G401 (cell line): Measurements from ENCODE around the gene IGSF9B. TPM values are rescaled to one million over a fixed set of nuclear protein-coding genes. Genes with fewer than 3 reads are reported as not detected.

ENCODE experiments used
- DNase-seq: peaks from one replicate; pipeline ENCODE4 v3.0.0-alpha.2; 2015; ENCODE audit warnings: low spot score
- in situ Hi-C: cut with HindIII; loops from 2 replicates; pipeline ENCODE4 v1.10.0; 2016; ENCODE audit warnings: low sequenced_read_pairs, mixed read lengths
- total RNA-seq: library from RNA; depleted of rRNA; stranded (reverse); fragments of >200 nt; shearing (Covaris generic); gene quantifications from 2 replicates; pipeline ENCODE4 v1.2.3, GENCODE V29; 2014

The IGSF9B gene
- total RNA-seq, 1 experiment from 2014 or later = 0.51 TPM

GRCh38 chr11:133985981-133986944 is 29.5 kb upstream of the IGSF9B start:
- no peak for DNase-seq
- in situ Hi-C loops = no loop called here

GRCh38 chr11:133984828-133985227 is 28.1 kb upstream of the IGSF9B start:
- no peak for DNase-seq

GRCh38 chr11:133983660-133984316 is 27.0 kb upstream of the IGSF9B start:
- in situ Hi-C loops = no loop called here
- DNase-seq = no peak

More at GRCh38 chr11:133984828-133985227, 28.1 kb upstream of the IGSF9B start:
- in situ Hi-C loops = no loop called here

GRCh38 chr11:133982876-133983275 is 26.1 kb upstream of the IGSF9B start:
- in situ Hi-C loops = no loop called here
- no peak for DNase-seq

- in situ Hi-C loops = no loop called here
- no peak for DNase-seq
Observed at GRCh38 chr11:133982151-133982550, 25.4 kb upstream of the IGSF9B start.

GRCh38 chr11:133981156-133981555 is 24.4 kb upstream of the IGSF9B start:
- DNase-seq = no peak
- in situ Hi-C loops = no loop called here

- in situ Hi-C loops = no loop called here
- DNase-seq = no peak
Observed at GRCh38 chr11:133980665-133981064, 23.9 kb upstream of the IGSF9B start.

- in situ Hi-C loops = no loop called here
Observed at GRCh38 chr11:133978794-133979193, 22.0 kb upstream of the IGSF9B start.

GRCh38 chr11:133977067-133977677 is 20.4 kb upstream of the IGSF9B start:
- no peak for DNase-seq
- in situ Hi-C loops = no loop called here

More at GRCh38 chr11:133978794-133979193, 22.0 kb upstream of the IGSF9B start:
- DNase-seq = no peak

- DNase-seq = no peak
- in situ Hi-C loops = no loop called here
Observed at GRCh38 chr11:133975488-133975849, 18.7 kb upstream of the IGSF9B start.

GRCh38 chr11:133974836-133975487 is 18.2 kb upstream of the IGSF9B start:
- in situ Hi-C loops = no loop called here
- DNase-seq = no peak

GRCh38 chr11:133971881-133972280 is 15.1 kb upstream of the IGSF9B start:
- DNase-seq = no peak
- in situ Hi-C loops = no loop called here

GRCh38 chr11:133969112-133969511 is 12.3 kb upstream of the IGSF9B start:
- no peak for DNase-seq
- in situ Hi-C loops = no loop called here

- in situ Hi-C loops = no loop called here
- DNase-seq = no peak
Observed at GRCh38 chr11:133968300-133968699, 11.5 kb upstream of the IGSF9B start.

GRCh38 chr11:133967599-133968238 is 11.0 kb upstream of the IGSF9B start:
- in situ Hi-C loops = no loop called here
- no peak for DNase-seq

- peak; percentile 75 for DNase-seq
- in situ Hi-C loops = no loop called here
Observed at GRCh38 chr11:133966921-133967598, 10.3 kb upstream of the IGSF9B start.

GRCh38 chr11:133966172-133966651 is 9.4 kb upstream of the IGSF9B start:
- in situ Hi-C loops = no loop called here

GRCh38 chr11:133965031-133965601 is 8.3 kb upstream of the IGSF9B start:
- in situ Hi-C loops = no loop called here
- no peak for DNase-seq

More at GRCh38 chr11:133966172-133966651, 9.4 kb upstream of the IGSF9B start:
- peak; percentile 11 for DNase-seq
